DND-41 (cell line): ENCODE data around the gene KAZN.

Source experiments
- ATAC-seq: fragments of 200-7000 bp; cut with Tn5 transposase; 3 replicates; pipeline ENCODE4 v1.9.1; 2021; ENCODE audit warnings: low read depth; ENCODE audit not compliant: insufficient read depth
- DNase-seq: peaks from one replicate; pipeline ENCODE4 v3.0.0-alpha.2; 2020
- H2AFZ ChIP-seq: 2 replicates; pipeline ENCODE4 v1.6.0; 2012; ENCODE audit warnings: low read depth, low read length
- H3K27ac ChIP-seq: 2 replicates; pipeline ENCODE4 v1.5.1; 2012; ENCODE audit warnings: low read length, inconsistent platforms
- H3K27me3 ChIP-seq: fragments of 200-600 bp; sonication (generic); 2 replicates; pipeline ENCODE4 v1.6.0; 2012; ENCODE audit warnings: low read length, mild to moderate bottlenecking, inconsistent platforms; ENCODE audit not compliant: insufficient read depth, poor library complexity
- H3K36me3 ChIP-seq: 2 replicates; pipeline ENCODE4 v1.5.1; 2012; ENCODE audit warnings: low read length, inconsistent platforms; ENCODE audit not compliant: insufficient read depth
- H3K4me1 ChIP-seq: 2 replicates; pipeline ENCODE4 v1.5.1; 2012; ENCODE audit warnings: mild to moderate bottlenecking, low read length; ENCODE audit not compliant: insufficient read depth
- H3K4me2 ChIP-seq: 2 replicates; pipeline ENCODE4 v1.6.0; 2012; ENCODE audit warnings: mild to moderate bottlenecking, moderate library complexity, low read length, inconsistent platforms; ENCODE audit not compliant: insufficient read depth
- H3K4me3 ChIP-seq, 2 experiments: fragments of 200-600 bp in 1 of 2; shearing (Covaris generic) in 1 of 2; 2 replicates each; pipeline ENCODE4 v1.5.1; 2012 to 2016; ENCODE audit warnings: inconsistent platforms in 2 of 2, low read length in 2 of 2, mild to moderate bottlenecking in 2 of 2, low read depth in 1 of 2, moderate library complexity in 1 of 2
- H3K79me2 ChIP-seq: 2 replicates; pipeline ENCODE4 v1.6.0; 2012; ENCODE audit warnings: low read length, inconsistent platforms; ENCODE audit not compliant: insufficient read depth
- H3K9ac ChIP-seq: 2 replicates; pipeline ENCODE4 v1.6.0; 2012; ENCODE audit warnings: low read depth, mild to moderate bottlenecking, inconsistent platforms, low read length, moderate library complexity
- H3K9me3 ChIP-seq: 2 replicates; pipeline ENCODE4 v1.5.1; 2012; ENCODE audit warnings: low read length, moderate library complexity, mild to moderate bottlenecking, inconsistent platforms; ENCODE audit not compliant: insufficient read depth, severe bottlenecking
- H4K20me1 ChIP-seq: 2 replicates; pipeline ENCODE4 v1.6.0; 2012; ENCODE audit warnings: low read length; ENCODE audit not compliant: insufficient read depth
- EZH2 ChIP-seq: IDR thresholded peaks from 3 replicates; pipeline ENCODE4 v1.6.1; 2012; ENCODE audit warnings: borderline replicate concordance, low read depth, mild to moderate bottlenecking, moderate library complexity, low read length, inconsistent platforms; ENCODE audit not compliant: severe bottlenecking
- TF ChIP-seq, protein P1 (sequence below): IDR thresholded peaks from 2 replicates; pipeline ENCODE4 v1.5.1; 2012; ENCODE audit warnings: borderline replicate concordance, low read length, moderate library complexity, mild to moderate bottlenecking; ENCODE audit not compliant: poor library complexity, severe bottlenecking; ENCODE audit errors: extremely low read depth

The KAZN gene

DNA sequence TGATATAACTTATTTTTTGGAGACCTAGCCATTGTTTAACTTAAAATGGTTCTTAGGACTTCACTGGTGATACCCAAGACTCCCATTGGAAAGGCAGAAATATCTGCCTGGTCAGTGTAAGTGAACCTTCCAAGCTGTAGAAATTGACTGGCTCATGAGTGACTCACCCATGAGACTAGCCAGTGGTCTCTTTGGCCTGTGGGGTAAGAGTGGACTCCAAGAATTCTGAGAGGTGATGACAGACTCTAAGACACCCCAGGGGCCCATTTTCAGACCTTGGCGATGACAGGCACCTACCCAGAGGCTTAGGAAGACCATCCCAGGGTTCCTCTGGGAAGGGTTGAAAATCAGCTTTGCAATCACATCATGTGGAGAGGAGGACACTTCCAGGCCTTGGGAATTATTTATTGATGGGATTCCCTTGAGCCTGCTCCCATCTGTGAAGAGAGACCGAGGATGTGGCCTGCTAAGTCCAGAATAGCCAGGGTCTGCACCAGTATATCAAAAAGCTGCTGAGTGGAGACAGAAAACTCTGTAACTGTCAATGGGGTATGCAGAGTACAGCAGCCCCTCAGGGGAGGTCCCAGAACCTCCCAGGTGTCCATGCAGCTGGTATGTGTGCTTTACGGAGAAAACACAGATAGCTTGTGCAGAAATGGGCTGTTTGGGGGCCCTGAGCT lies 78.9 kb downstream of the KAZN start:
- Histone ChIP-seq H3K79me2 (no peaks in the 10 kb centered on the region), H3K4me2 (no peak overlapping the region), H3K9ac (no peak overlapping the region), H3K4me1 (no peaks in the 10 kb centered on the region), H3K4me3 (no peak overlapping the region), H4K20me1 (no peaks in the 10 kb centered on the region), H3K27ac (no peak overlapping the region), H2AFZ (no peak overlapping the region), H3K27me3 (no peaks in the 10 kb centered on the region), H3K9me3 (no peaks in the 10 kb centered on the region), H3K36me3 (no peaks in the 10 kb centered on the region)
- TF ChIP-seq, protein P1, sequence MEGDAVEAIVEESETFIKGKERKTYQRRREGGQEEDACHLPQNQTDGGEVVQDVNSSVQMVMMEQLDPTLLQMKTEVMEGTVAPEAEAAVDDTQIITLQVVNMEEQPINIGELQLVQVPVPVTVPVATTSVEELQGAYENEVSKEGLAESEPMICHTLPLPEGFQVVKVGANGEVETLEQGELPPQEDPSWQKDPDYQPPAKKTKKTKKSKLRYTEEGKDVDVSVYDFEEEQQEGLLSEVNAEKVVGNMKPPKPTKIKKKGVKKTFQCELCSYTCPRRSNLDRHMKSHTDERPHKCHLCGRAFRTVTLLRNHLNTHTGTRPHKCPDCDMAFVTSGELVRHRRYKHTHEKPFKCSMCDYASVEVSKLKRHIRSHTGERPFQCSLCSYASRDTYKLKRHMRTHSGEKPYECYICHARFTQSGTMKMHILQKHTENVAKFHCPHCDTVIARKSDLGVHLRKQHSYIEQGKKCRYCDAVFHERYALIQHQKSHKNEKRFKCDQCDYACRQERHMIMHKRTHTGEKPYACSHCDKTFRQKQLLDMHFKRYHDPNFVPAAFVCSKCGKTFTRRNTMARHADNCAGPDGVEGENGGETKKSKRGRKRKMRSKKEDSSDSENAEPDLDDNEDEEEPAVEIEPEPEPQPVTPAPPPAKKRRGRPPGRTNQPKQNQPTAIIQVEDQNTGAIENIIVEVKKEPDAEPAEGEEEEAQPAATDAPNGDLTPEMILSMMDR = no peak
- no peak for TF ChIP-seq EZH2
- ATAC-seq = no peak
- no peak for DNase-seq

DNA sequence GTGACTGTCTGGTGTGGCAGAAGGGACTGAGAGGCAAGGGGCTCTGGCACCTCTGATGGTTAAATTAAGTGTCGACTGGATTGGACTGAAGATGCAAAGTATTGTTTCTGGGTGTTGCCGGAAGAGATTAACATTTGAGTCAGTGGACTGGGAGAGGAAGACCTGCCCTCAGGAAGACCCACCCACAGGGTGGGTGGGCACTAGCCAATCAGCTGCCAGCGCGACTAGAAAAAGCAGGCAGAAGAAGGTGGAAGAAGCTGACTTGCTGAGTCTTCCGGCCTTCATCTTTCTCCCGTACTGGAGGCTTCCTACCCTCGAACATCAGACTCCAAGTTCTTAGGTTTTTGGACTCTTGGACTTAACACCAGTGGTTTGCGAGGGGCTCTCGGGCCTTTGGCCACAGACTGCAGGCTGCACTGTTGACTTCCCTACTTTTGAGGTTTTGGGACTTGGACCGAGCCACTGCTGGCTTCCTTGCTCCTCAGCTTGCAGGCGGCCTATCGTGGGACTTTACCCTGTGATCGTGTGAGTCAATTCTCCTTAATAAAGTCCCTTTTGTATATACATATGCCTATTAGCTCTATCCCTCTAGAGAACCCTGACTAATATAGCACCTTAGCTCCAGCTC lies 79.6 kb downstream of the KAZN start:
- Histone ChIP-seq H4K20me1 (no peaks in the 10 kb centered on the region), H3K4me3 (no peak overlapping the region), H3K9me3 (no peaks in the 10 kb centered on the region), H3K36me3 (no peaks in the 10 kb centered on the region), H3K27me3 (no peaks in the 10 kb centered on the region), H3K9ac (no peak overlapping the region), H3K79me2 (no peaks in the 10 kb centered on the region), H2AFZ (no peak overlapping the region), H3K4me1 (no peaks in the 10 kb centered on the region), H3K27ac (no peak overlapping the region), H3K4me2 (no peak overlapping the region)
- TF ChIP-seq EZH2 = no peak
- TF ChIP-seq, protein P1 = no peak
- no peak for DNase-seq
- ATAC-seq = no peak

DNA sequence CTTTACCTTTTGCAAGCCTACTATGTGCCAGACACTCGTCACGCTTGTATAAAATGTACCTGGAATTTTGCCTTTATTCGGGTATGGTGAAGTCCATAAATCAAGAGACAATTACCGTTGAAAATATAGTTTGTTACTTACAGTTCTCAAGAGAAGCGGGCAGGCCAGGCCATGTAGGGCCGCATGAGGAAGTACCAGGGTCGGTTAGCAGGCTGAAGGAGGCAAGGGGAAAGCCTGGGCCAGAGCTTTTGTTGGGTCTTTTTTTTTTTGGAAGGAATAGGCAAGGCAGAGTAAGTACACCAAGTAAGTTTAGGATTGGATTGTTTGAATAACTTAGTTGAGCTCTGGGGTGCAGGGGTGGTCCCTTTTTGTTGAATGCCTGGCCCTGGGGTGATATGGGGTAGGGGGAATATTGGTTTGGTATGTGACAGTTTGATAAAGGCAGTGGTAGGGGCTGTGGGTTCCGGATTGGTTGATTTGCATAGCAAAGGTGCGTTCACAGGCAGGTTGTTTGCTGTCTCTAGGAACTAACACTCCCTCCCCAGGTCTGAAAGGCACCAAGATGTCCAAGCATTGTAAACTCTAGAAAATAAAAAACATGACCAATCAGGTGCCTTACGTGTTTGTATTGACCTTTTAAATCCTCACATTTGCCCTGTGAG lies 80.7 kb downstream of the KAZN start:
- no peak overlapping the region for H3K9ac ChIP-seq
- no peaks in the 10 kb centered on the region for H4K20me1 ChIP-seq
- no peak overlapping the region for H3K4me3 ChIP-seq
- DNase-seq (no peak), ATAC-seq (no peak)
- H3K79me2 ChIP-seq = no peaks in the 10 kb centered on the region
- no peaks in the 10 kb centered on the region for H3K36me3 ChIP-seq
- H3K9me3 ChIP-seq = peaks cover 5% of the 10 kb centered on the region
- no peaks in the 10 kb centered on the region for H3K4me1 ChIP-seq
- H3K27me3 ChIP-seq = no peaks in the 10 kb centered on the region
- H2AFZ ChIP-seq = no peak overlapping the region
- TF ChIP-seq EZH2 = no peak
- TF ChIP-seq, protein P1 = no peak
- H3K4me2 ChIP-seq = no peak overlapping the region
- no peak overlapping the region for H3K27ac ChIP-seq
